Panc1 (cell line): ENCODE results near the gene BUB1. TPM values are rescaled to one million over a fixed set of nuclear protein-coding genes. Genes with fewer than 3 reads are reported as not detected.

ENCODE experiments used
- ATAC-seq: fragments of 200-7000 bp; cut with Tn5 transposase; 2 replicates; pipeline ENCODE4 v1.9.1; 2020; ENCODE audit warnings: mild to moderate bottlenecking, moderate library complexity
- BruUV-seq: library from RNA; stranded (reverse); fragments of 400-500 nt; replicated peaks from 2 replicates; lab custom pipeline; 2021; lab: Mats Ljungman, UMichigan
- CTCF ChIA-PET: fragments of 300-600 bp; sonication (Branson Sonifier 250); formaldehyde crosslinking; loops from one replicate; lab custom pipeline; 2022; ENCODE audit warnings: antibody characterized with exemption; lab: Charles Lee
- POLR2A ChIA-PET: fragments of 300-600 bp; sonication (Branson Sonifier 250); formaldehyde crosslinking; loops from one replicate; lab custom pipeline; 2022; ENCODE audit warnings: antibody characterized with exemption; lab: Charles Lee
- DNase-seq: peaks from one replicate; pipeline ENCODE4 v3.0.0-alpha.2; 2010; ENCODE audit warnings: low read depth, low spot score
- H3K27ac ChIP-seq: 2 replicates; pipeline ENCODE4 v1.5.1; 2011; ENCODE audit warnings: mild to moderate bottlenecking, low read length, inconsistent platforms
- H3K27me3 ChIP-seq: fragments of 200-500 bp; sonication (Bioruptor generic); 2 replicates; pipeline ENCODE4 v1.6.0; 2014; ENCODE audit warnings: low read length, inconsistent platforms; ENCODE audit not compliant: control insufficient read depth, insufficient read depth
- H3K36me3 ChIP-seq: fragments of 200-500 bp; sonication (Bioruptor generic); 2 replicates; pipeline ENCODE4 v1.5.1; 2014; ENCODE audit warnings: inconsistent platforms, mild to moderate bottlenecking, low read length, moderate library complexity; ENCODE audit not compliant: control insufficient read depth, insufficient read depth
- H3K4me1 ChIP-seq: 2 replicates; pipeline ENCODE4 v1.5.1; 2011; ENCODE audit warnings: inconsistent platforms, mild to moderate bottlenecking, low read length, moderate library complexity; ENCODE audit not compliant: control insufficient read depth, insufficient read depth
- H3K4me3 ChIP-seq, 2 experiments: 2 replicates each; pipeline ENCODE4 v1.5.1; 2011 to 2012; ENCODE audit warnings: low read depth in 2 of 2, low read length in 2 of 2, mild to moderate bottlenecking in 2 of 2, inconsistent platforms in 1 of 2, moderate library complexity in 1 of 2
- H3K9me3 ChIP-seq: fragments of 200-500 bp; sonication (Bioruptor generic); 2 replicates; pipeline ENCODE4 v1.5.1; 2014; ENCODE audit warnings: low read depth, mild to moderate bottlenecking, inconsistent platforms, low read length, moderate library complexity; ENCODE audit not compliant: control insufficient read depth, insufficient read depth
- CTCF ChIP-seq: fragments of 450-650 bp; IDR thresholded peaks from 2 replicates; pipeline ENCODE4 v1.5.1; 2017; ENCODE audit warnings: mild to moderate bottlenecking
- POLR2AphosphoS5 ChIP-seq: IDR thresholded peaks from 2 replicates; pipeline ENCODE4 v1.6.1; 2012; ENCODE audit warnings: mild to moderate bottlenecking, low read depth, low read length, moderate library complexity
- REST ChIP-seq, 2 experiments: IDR thresholded peaks; 2 replicates each; pipeline ENCODE4 v1.6.1; 2011 to 2012; ENCODE audit warnings: low read depth in 2 of 2, control low read depth in 1 of 2, low read length in 1 of 2, mild to moderate bottlenecking in 1 of 2, moderate library complexity in 1 of 2; ENCODE audit not compliant: insufficient read depth in 1 of 2
- SIN3A ChIP-seq: IDR thresholded peaks from 2 replicates; pipeline ENCODE4 v1.6.1; 2012; ENCODE audit warnings: low read depth, mild to moderate bottlenecking, low read length, moderate library complexity, borderline replicate concordance; ENCODE audit not compliant: insufficient read depth
- TCF7L2 ChIP-seq: IDR thresholded peaks from 2 replicates; pipeline ENCODE4 v1.6.1; 2011; ENCODE audit warnings: mild to moderate bottlenecking, low read depth, low read length, inconsistent platforms
- in situ Hi-C: cut with HindIII; loops from 2 replicates; pipeline ENCODE4 v1.10.0; 2016; ENCODE audit warnings: low sequenced_read_pairs, low pct_unique_long_range_greater_than_20kb
- intact Hi-C: fragments of 100-400 bp; cut with micrococcal nuclease; formaldehyde crosslinking; loops from one replicate; pipeline ENCODE4 v1.10.0; 2022; ENCODE audit not compliant: unreplicated experiment
- total RNA-seq: library from RNA; stranded (reverse); gene quantifications from one replicate; pipeline ENCODE4 v1.2.1, GENCODE V29; 2021; ENCODE audit not compliant: unreplicated experiment

BUB1 gene
- total RNA-seq, 1 experiment from 2014 or later, result 91.2 TPM

- TF ChIP-seq REST (IDR thresholded peaks at IDR 0.05; ENCODE audit: insufficient read depth in 1 of 2, low read depth in 2 of 2, low read length in 1 of 2), result no peak
- no peak for TF ChIP-seq POLR2AphosphoS5
- no peak for TF ChIP-seq CTCF
- no peak for TF ChIP-seq SIN3A
- no peak for TF ChIP-seq TCF7L2
- no peak for DNase-seq
- ATAC-seq, result no peak
- H3K27ac ChIP-seq, result no peak overlapping the region
- no peak overlapping the region for H3K4me3 ChIP-seq
- no peaks in the 10 kb centered on the region for H3K9me3 ChIP-seq
- no TSS peak for BruUV-seq
- CTCF ChIA-PET, result no interaction called here
- no peaks in the 10 kb centered on the region for H3K27me3 ChIP-seq
- intact Hi-C loops, result no loop called here
- H3K4me1 ChIP-seq, result peaks cover 13% of the 10 kb centered on the region
- H3K36me3 ChIP-seq, result peaks cover 63% of the 10 kb centered on the region
- in situ Hi-C loops, result no loop called here
- POLR2A ChIA-PET, result no interaction called here
Measured at GRCh38 chr2:110670826-110671225, 7.0 kb downstream of the BUB1 start.

- DNase-seq (no peak), ATAC-seq (no peak)
- intact Hi-C loops, result no loop called here
- H3K9me3 ChIP-seq, result no peaks in the 10 kb centered on the region
- ChIA-PET CTCF (no interaction called here), POLR2A (no interaction called here)
- no peaks in the 10 kb centered on the region for H3K27me3 ChIP-seq
- BruUV-seq, result no TSS peak
- H3K36me3 ChIP-seq, result peaks cover 72% of the 10 kb centered on the region
- H3K4me1 ChIP-seq, result peaks cover 3% of the 10 kb centered on the region; the same call in 1 of the 2 replicates
- TF ChIP-seq SIN3A (no peak), TCF7L2 (no peak), POLR2AphosphoS5 (no peak), REST (IDR thresholded peaks at IDR 0.05; ENCODE audit: insufficient read depth in 1 of 2, low read depth in 2 of 2, low read length in 1 of 2) (no peak), CTCF (no peak)
- H3K27ac ChIP-seq, result no peak overlapping the region
- in situ Hi-C loops, result no loop called here
- H3K4me3 ChIP-seq, result no peak overlapping the region
Measured at GRCh38 chr2:110669079-110669478, 8.8 kb downstream of the BUB1 start.
